Amniotic epithelial cell (primary cell): ENCODE measurements around the gene OSTC.

Experiments used
- DNase-seq: peaks from one replicate; pipeline ENCODE4 v3.0.0-alpha.2; 2010; ENCODE audit warnings: low read depth

OSTC gene

GRCh38 chr4:108716340-108716739, 65.9 kb downstream of the OSTC start:
- no peak for DNase-seq

GRCh38 chr4:108717386-108717785, 67.0 kb downstream of the OSTC start:
- DNase-seq: no peak
